Endothelial cell of umbilical vein (primary cell): ENCODE results near the gene KLK5. TPM values are rescaled to one million over a fixed set of nuclear protein-coding genes. Genes with fewer than 3 reads are reported as not detected.

ENCODE experiments used
- BruUV-seq: library from RNA; stranded (reverse); fragments of 400-500 nt; replicated peaks from 2 replicates; lab custom pipeline; 2021; lab: Mats Ljungman, UMichigan
- CTCF ChIA-PET: fragments of 300-600, 350-600 bp; sonication (Branson Sonifier 250); formaldehyde crosslinking; loops from one replicate; lab custom pipeline; 2021; ENCODE audit warnings: antibody characterized with exemption, inconsistent platforms; lab: Charles Lee
- POLR2A ChIA-PET: fragments of 300-600, 350-600 bp; sonication (Branson Sonifier 250); formaldehyde crosslinking; loops from one replicate; lab custom pipeline; 2021; ENCODE audit warnings: antibody characterized with exemption, inconsistent platforms; lab: Charles Lee
- DNase-seq: peaks from one replicate; pipeline ENCODE4 v3.0.0-alpha.2; 2011; ENCODE audit warnings: low read depth, low spot score
- FAIRE-seq: peaks from 2 replicates; lab custom pipeline; 2011; peaks lifted over from hg19 to GRCh38; lab: Jason Lieb, UNC
- H2AFZ ChIP-seq: 2 replicates; pipeline ENCODE4 v1.6.0; 2012; ENCODE audit warnings: low read depth, low read length, control low read depth, inconsistent platforms
- H3K27ac ChIP-seq: 2 replicates; pipeline ENCODE4 v1.5.1; 2011; ENCODE audit warnings: low read depth, mild to moderate bottlenecking, control low read depth, low read length, moderate library complexity; ENCODE audit not compliant: insufficient read depth
- H3K27me3 ChIP-seq, 2 experiments: 2 replicates each; pipeline versions ENCODE4 v1.6.0 to v1.6.1; 2011; ENCODE audit warnings: low read length in 2 of 2, mixed read lengths in 1 of 2; ENCODE audit not compliant: control insufficient read depth in 2 of 2, insufficient read depth in 2 of 2
- H3K36me3 ChIP-seq, 2 experiments: 2 replicates in 1 of 2; 3 replicates in 1 of 2; pipeline ENCODE4 v1.5.1; 2011; ENCODE audit warnings: low read length in 2 of 2, mild to moderate bottlenecking in 1 of 2, moderate library complexity in 1 of 2; ENCODE audit not compliant: control insufficient read depth in 2 of 2, insufficient read depth in 2 of 2; ENCODE audit errors: extremely low read depth in 1 of 2
- H3K4me1 ChIP-seq: 3 replicates; pipeline ENCODE4 v1.5.1; 2011; ENCODE audit warnings: mild to moderate bottlenecking, low read length; ENCODE audit not compliant: control insufficient read depth, insufficient read depth; ENCODE audit errors: extremely low read depth
- H3K4me2 ChIP-seq: 2 replicates; pipeline ENCODE4 v1.6.1; 2011; ENCODE audit warnings: low read length, control low read depth, mixed read lengths; ENCODE audit not compliant: insufficient read depth
- H3K4me3 ChIP-seq, 3 experiments: fragments of 200-600 bp in 1 of 3; sonication (generic), shearing (Covaris generic) in 1 of 3; replicated peaks in 1 of 3; 2 replicates each; pipeline ENCODE4 v1.5.1; 2011 to 2016; ENCODE audit warnings: control low read depth in 3 of 3, low read length in 3 of 3, mild to moderate bottlenecking in 2 of 3, inconsistent platforms in 1 of 3, low read depth in 1 of 3, moderate library complexity in 1 of 3; ENCODE audit not compliant: insufficient read depth in 1 of 3
- H3K79me2 ChIP-seq: 2 replicates; pipeline ENCODE4 v1.6.0; 2012; ENCODE audit warnings: low read length, inconsistent platforms; ENCODE audit not compliant: control insufficient read depth, insufficient read depth
- H3K9ac ChIP-seq: replicated peaks from 2 replicates; pipeline ENCODE3; 2011; ENCODE audit warnings: low read length, control low read depth; ENCODE audit not compliant: insufficient read depth; ENCODE audit errors: extremely low read depth
- H3K9me1 ChIP-seq: replicated peaks from 3 replicates; pipeline ENCODE4 v1.6.0; 2011; ENCODE audit warnings: mild to moderate bottlenecking, low read length; ENCODE audit not compliant: control insufficient read depth, insufficient read depth; ENCODE audit errors: extremely low read depth
- H3K9me3 ChIP-seq: replicated peaks from 2 replicates; pipeline ENCODE4 v1.5.1; 2012; ENCODE audit warnings: low read length, inconsistent platforms; ENCODE audit not compliant: control insufficient read depth, insufficient read depth
- H4K20me1 ChIP-seq: replicated peaks from 2 replicates; pipeline ENCODE3; 2011; ENCODE audit warnings: mild to moderate bottlenecking, low read length; ENCODE audit not compliant: control insufficient read depth, insufficient read depth; ENCODE audit errors: extremely low read depth
- CTCF ChIP-seq, 2 donors: IDR thresholded peaks; 1 replicate in 1 of 2; 2 replicates in 1 of 2; pipeline ENCODE4 v1.5.1; 2011; ENCODE audit warnings: low read length in 2 of 2, mild to moderate bottlenecking in 2 of 2, moderate library complexity in 2 of 2, control low read depth in 1 of 2, inconsistent platforms in 1 of 2, low read depth in 1 of 2; ENCODE audit not compliant: insufficient read depth in 1 of 2; ENCODE audit errors: extremely low read depth in 1 of 2
- EZH2 ChIP-seq: IDR thresholded peaks from 2 replicates; pipeline ENCODE4 v1.6.1; 2012; ENCODE audit warnings: borderline replicate concordance, low read depth, mild to moderate bottlenecking, moderate library complexity, low read length, inconsistent platforms; ENCODE audit not compliant: severe bottlenecking
- FOS ChIP-seq: IDR thresholded peaks from 2 replicates; pipeline ENCODE4 v1.6.1; 2011; ENCODE audit warnings: mild to moderate bottlenecking, low read length, moderate library complexity, borderline replicate concordance; ENCODE audit not compliant: insufficient read depth
- GATA2 ChIP-seq: IDR thresholded peaks from 2 replicates; pipeline ENCODE4 v1.7.0; 2011; ENCODE audit warnings: low read depth, mild to moderate bottlenecking, moderate library complexity, mixed read lengths, low read length; ENCODE audit not compliant: insufficient read length, insufficient read depth
- JUN ChIP-seq: IDR thresholded peaks from 2 replicates; pipeline ENCODE4 v1.6.1; 2011; ENCODE audit warnings: borderline replicate concordance, low read depth; ENCODE audit not compliant: insufficient read length, insufficient read depth
- MAX ChIP-seq: IDR thresholded peaks from 2 replicates; pipeline ENCODE4 v1.6.1; 2011; ENCODE audit not compliant: insufficient read depth, insufficient read length
- MYC ChIP-seq: IDR thresholded peaks from one replicate; pipeline ENCODE4 v1.6.1; 2011; ENCODE audit warnings: mild to moderate bottlenecking, low read depth, low read length
- POLR2A ChIP-seq: IDR thresholded peaks from 2 replicates; pipeline ENCODE4 v1.6.1; 2012; ENCODE audit warnings: low read depth, mild to moderate bottlenecking, control low read depth, low read length
- POLR2AphosphoS5 ChIP-seq: IDR thresholded peaks from 2 replicates; pipeline ENCODE4 v1.6.1; 2012; ENCODE audit warnings: low read depth, mild to moderate bottlenecking, control low read depth, low read length, moderate library complexity; ENCODE audit not compliant: insufficient read depth
- dilution Hi-C: fragments of 300-500 bp; cut with MboI; formaldehyde crosslinking; loops from one replicate; pipeline ENCODE4 v1.15.0; 2019; ENCODE audit warnings: low sequenced_read_pairs; ENCODE audit not compliant: extremely low pct_ligation_motif_present
- intact Hi-C: fragments of 100-400 bp; cut with micrococcal nuclease; formaldehyde crosslinking; loops from one replicate; pipeline ENCODE4 v1.10.0; 2022
- polyA plus RNA-seq, 4 experiments: library from polyadenylated mRNA; depleted of rRNA in 3 of 4; stranded (reverse) in 3 of 4; unstranded in 1 of 4; fragments of >200 nt; gene quantifications; 2 replicates each; pipeline versions ENCODE4 v1.2.1 to v1.2.3, GENCODE V29; 2011 to 2012; ENCODE audit warnings: missing spikeins in 1 of 4
- total RNA-seq: library from RNA; stranded (reverse); gene quantifications from 2 replicates; pipeline ENCODE4 v1.2.3, GENCODE V29; 2021

Gene KLK5
- total and polyA plus RNA-seq, 2 donors (not counting 3 experiments of a cell fraction or from before 2014, with no cell fraction given), result not detected

GRCh38 chr19:50898018-50898417, 54.8 kb downstream of the KLK5 start:
- DNase-seq (no peak), FAIRE-seq (no peak)
- Histone ChIP-seq H3K9ac (no peak overlapping the region), H3K4me2 (no peak overlapping the region), H3K4me3 (no peak overlapping the region), H3K4me1 (no peaks in the 10 kb centered on the region), H4K20me1 (no peaks in the 10 kb centered on the region), H3K27ac (no peak overlapping the region), H3K9me1 (no peaks in the 10 kb centered on the region), H3K9me3 (no peaks in the 10 kb centered on the region), H3K27me3 (no peaks in the 10 kb centered on the region), H3K36me3 (no peaks in the 10 kb centered on the region), H2AFZ (no peak overlapping the region), H3K79me2 (no peaks in the 10 kb centered on the region)
- dilution Hi-C loops (no loop called here), intact Hi-C loops (no loop called here)
- BruUV-seq, result no TSS peak
- POLR2A ChIA-PET, result no interaction called here
- TF ChIP-seq EZH2, result no peak
- TF ChIP-seq POLR2A, result no peak
- TF ChIP-seq FOS, result no peak
- no peak for TF ChIP-seq GATA2
- no peak for TF ChIP-seq POLR2AphosphoS5
- no peak for TF ChIP-seq JUN
- TF ChIP-seq MAX, result no peak
- no peak for TF ChIP-seq MYC
- TF ChIP-seq CTCF (IDR thresholded peaks at IDR 0.05; ENCODE audit: extremely low read depth in 1 of 2, insufficient read depth in 1 of 2, low read depth in 1 of 2, low read length in 2 of 2), result no peak
- CTCF ChIA-PET, result no interaction called here
